Measurements from ENCODE around the gene SPAG16. TPM values are rescaled to one million over a fixed set of nuclear protein-coding genes. Genes with fewer than 3 reads are reported as not detected.

The SPAG16 gene
- total RNA-seq, 1 experiment from 2014 or later = 17.2 TPM

- intact Hi-C loops (cut with micrococcal nuclease) = loop anchor here (10.0 kb wide), 1 partner anchor 1721 kb away; no protein-coding TSS in a partner anchor
- ATAC-seq = no peak
- CTCF ChIA-PET = interaction anchor here (0.7 kb wide), 1 partner anchor 1184 kb away, joined by 3 read pairs; no protein-coding TSS in a partner anchor
These were observed 40.8 kb upstream of the SPAG16 start for GRCh38 chr2:213243189-213244044.

DNA sequence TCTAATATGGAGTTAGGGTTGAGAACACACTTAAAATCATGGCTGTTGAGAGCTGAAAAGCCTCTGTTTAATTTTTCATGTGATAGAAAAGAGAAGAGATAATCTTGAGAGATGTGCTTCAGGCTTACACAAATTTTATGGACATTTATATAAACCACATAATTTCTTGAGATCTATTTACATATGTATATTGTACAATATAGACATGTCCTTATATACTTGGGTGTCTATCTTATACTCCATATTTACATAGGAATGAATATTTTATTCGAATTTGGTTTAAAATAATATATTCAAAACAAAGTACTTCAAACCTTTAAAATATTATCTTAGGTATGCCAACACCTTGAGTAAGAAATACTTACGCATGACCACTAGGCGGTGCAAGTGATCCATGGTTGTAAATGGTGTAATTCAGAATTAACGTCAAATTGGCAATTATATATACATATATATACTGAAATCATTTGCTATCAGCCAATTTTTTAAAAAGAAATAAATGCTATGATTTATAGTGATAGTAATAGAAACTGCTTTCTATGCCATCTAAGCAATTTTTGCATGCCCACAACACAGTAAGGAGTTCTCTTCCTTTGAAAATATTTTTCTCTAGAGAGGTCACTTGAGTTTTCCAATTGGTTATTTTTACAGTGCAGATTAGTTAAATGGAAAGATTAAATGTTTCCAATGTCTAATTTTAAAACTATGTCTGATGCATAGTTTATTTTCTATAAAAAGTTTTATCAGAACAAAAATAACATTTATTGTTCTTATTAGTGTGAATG, 37.6 kb upstream of the SPAG16 start:
- H3K9me3 ChIP-seq (ENCODE audit: low read length) = no peaks in the 10 kb centered on the region
- H2AFZ ChIP-seq (ENCODE audit: low read length) = no peak overlapping the region
- H3K79me2 ChIP-seq (ENCODE audit: low read length) = no peaks in the 10 kb centered on the region
- H3K36me3 ChIP-seq (ENCODE audit: low read depth, low read length) = no peaks in the 10 kb centered on the region
- ATAC-seq = peak; percentile 39; the same call in 1 of the 2 replicates
- DNase-seq = peak; percentile 70
- CTCF ChIA-PET = no interaction called here
- no peaks in the 10 kb centered on the region for H3F3A ChIP-seq (ENCODE audit: low read length, unreplicated experiment)
- TF ChIP-seq, protein P1, sequence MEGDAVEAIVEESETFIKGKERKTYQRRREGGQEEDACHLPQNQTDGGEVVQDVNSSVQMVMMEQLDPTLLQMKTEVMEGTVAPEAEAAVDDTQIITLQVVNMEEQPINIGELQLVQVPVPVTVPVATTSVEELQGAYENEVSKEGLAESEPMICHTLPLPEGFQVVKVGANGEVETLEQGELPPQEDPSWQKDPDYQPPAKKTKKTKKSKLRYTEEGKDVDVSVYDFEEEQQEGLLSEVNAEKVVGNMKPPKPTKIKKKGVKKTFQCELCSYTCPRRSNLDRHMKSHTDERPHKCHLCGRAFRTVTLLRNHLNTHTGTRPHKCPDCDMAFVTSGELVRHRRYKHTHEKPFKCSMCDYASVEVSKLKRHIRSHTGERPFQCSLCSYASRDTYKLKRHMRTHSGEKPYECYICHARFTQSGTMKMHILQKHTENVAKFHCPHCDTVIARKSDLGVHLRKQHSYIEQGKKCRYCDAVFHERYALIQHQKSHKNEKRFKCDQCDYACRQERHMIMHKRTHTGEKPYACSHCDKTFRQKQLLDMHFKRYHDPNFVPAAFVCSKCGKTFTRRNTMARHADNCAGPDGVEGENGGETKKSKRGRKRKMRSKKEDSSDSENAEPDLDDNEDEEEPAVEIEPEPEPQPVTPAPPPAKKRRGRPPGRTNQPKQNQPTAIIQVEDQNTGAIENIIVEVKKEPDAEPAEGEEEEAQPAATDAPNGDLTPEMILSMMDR (conservative IDR thresholded peaks at IDR 0.05; ENCODE audit: low read depth, low read length) = peak; percentile 87
- no peak for TF ChIP-seq EZH2phosphoT487 (IDR thresholded peaks at IDR 0.05; ENCODE audit: borderline replicate concordance, low read length)
- H3K4me3 ChIP-seq (ENCODE audit: low read length) = no peak overlapping the region
- no peak overlapping the region for H3K9ac ChIP-seq (ENCODE audit: low read length)
- H4K20me1 ChIP-seq (ENCODE audit: low read length) = no peaks in the 10 kb centered on the region
- H3K9me2 ChIP-seq (replicated peaks; ENCODE audit: low read length) = no peaks in the 10 kb centered on the region
- POLR2A ChIA-PET (ENCODE audit: unreplicated experiment) = no interaction called here
- peaks cover 11% of the 10 kb centered on the region for H3K4me1 ChIP-seq (ENCODE audit: insufficient read depth, low read length)
- no TSS peak for BruUV-seq (replicated peaks)
- intact Hi-C loops (cut with micrococcal nuclease) = loop anchor here (1.0 to 10.0 kb wide), 2 partner anchors 560 to 1718 kb away; no protein-coding TSS in a partner anchor
- H3K27ac ChIP-seq (ENCODE audit: low read length) = no peak overlapping the region
- no peak overlapping the region for H3K4me2 ChIP-seq (ENCODE audit: low read length)
- H3K27me3 ChIP-seq (ENCODE audit: low read length) = no peaks in the 10 kb centered on the region

More at GRCh38 chr2:213243189-213244044, 40.8 kb upstream of the SPAG16 start:
- H3K27ac ChIP-seq (ENCODE audit: low read length) = no peak overlapping the region
- H3K79me2 ChIP-seq (ENCODE audit: low read length) = no peaks in the 10 kb centered on the region
- H3K9me2 ChIP-seq (replicated peaks; ENCODE audit: low read length) = no peaks in the 10 kb centered on the region
- no peaks in the 10 kb centered on the region for H3K27me3 ChIP-seq (ENCODE audit: low read length)
- no peaks in the 10 kb centered on the region for H4K20me1 ChIP-seq (ENCODE audit: low read length)
- no peak for DNase-seq
- no peak overlapping the region for H3K9ac ChIP-seq (ENCODE audit: low read length)
- H2AFZ ChIP-seq (ENCODE audit: low read length) = no peak overlapping the region
- no peak overlapping the region for H3K4me3 ChIP-seq (ENCODE audit: low read length)
- no peak overlapping the region for H3K4me2 ChIP-seq (ENCODE audit: low read length)
- no TSS peak for BruUV-seq (replicated peaks)
- TF ChIP-seq EZH2phosphoT487 (IDR thresholded peaks at IDR 0.05; ENCODE audit: borderline replicate concordance, low read length) (no peak), EZH2 (IDR thresholded peaks at IDR 0.05; ENCODE audit: low read length, unreplicated experiment) (no peak)
- TF ChIP-seq, protein P1 (conservative IDR thresholded peaks at IDR 0.05; ENCODE audit: low read depth, low read length) = no peak
- no peaks in the 10 kb centered on the region for H3K36me3 ChIP-seq (ENCODE audit: low read depth, low read length)
- H3K9me3 ChIP-seq (ENCODE audit: low read length) = no peaks in the 10 kb centered on the region
- no peaks in the 10 kb centered on the region for H3F3A ChIP-seq (ENCODE audit: low read length, unreplicated experiment)
- peaks cover 16% of the 10 kb centered on the region for H3K4me1 ChIP-seq (ENCODE audit: insufficient read depth, low read length)
- POLR2A ChIA-PET (ENCODE audit: unreplicated experiment) = no interaction called here
